Vagina (tissue), 2 donors: ENCODE results near the gene CDC34. TPM values are rescaled to one million over a fixed set of nuclear protein-coding genes. Genes with fewer than 3 reads are reported as not detected.

Source experiments
- DNase-seq, 2 donors: peaks; one replicate each; pipeline ENCODE4 v3.0.0-alpha.2; 2017; ENCODE audit errors: extremely low spot score in 2 of 2
- H3K27ac ChIP-seq: fragments of 200-600 bp; sonication (generic); one replicate; pipeline ENCODE4 v1.5.1; 2019
- H3K27me3 ChIP-seq: fragments of 200-600 bp; sonication (generic); one replicate; pipeline ENCODE4 v1.5.1; 2019
- H3K36me3 ChIP-seq, 2 donors: fragments of 200-600 bp; sonication (generic); one replicate each; pipeline ENCODE4 v1.5.1; 2017 to 2019
- H3K4me1 ChIP-seq: fragments of 200-600 bp; sonication (generic); one replicate; pipeline ENCODE4 v1.5.1; 2019
- H3K4me3 ChIP-seq, 2 donors: fragments of 200-600 bp; sonication (generic); 1 replicate in 1 of 2; 2 replicates in 1 of 2; pipeline ENCODE4 v1.5.1; 2016 to 2019
- H3K9me3 ChIP-seq: fragments of 200-600 bp; sonication (generic); one replicate; pipeline ENCODE4 v1.5.1; 2019
- POLR2A ChIP-seq, 2 donors: fragments of 450-650 bp; IDR thresholded peaks; one replicate each; pipeline ENCODE4 v1.6.1; 2017; ENCODE audit warnings: antibody characterized with exemption in 2 of 2, mild to moderate bottlenecking in 2 of 2, moderate library complexity in 2 of 2
- POLR2AphosphoS5 ChIP-seq, 2 donors: sonication (generic); formaldehyde crosslinking; IDR thresholded peaks; one replicate each; pipeline ENCODE4 v1.9.0; 2017; ENCODE audit warnings: antibody characterized with exemption in 2 of 2, mild to moderate bottlenecking in 2 of 2, low read depth in 1 of 2; ENCODE audit not compliant: insufficient read depth in 1 of 2
- intact Hi-C: fragments of 100-400 bp; cut with DNase I; formaldehyde crosslinking; loops from one replicate; pipeline ENCODE4 v1.15.1; 2023
- total RNA-seq: library from RNA; depleted of rRNA; stranded (reverse); fragments of >200 nt; gene quantifications from one replicate; pipeline ENCODE4 v1.2.3, GENCODE V29; 2016
- TF ChIP-seq, protein P1 (sequence below), 3 experiments: fragments of 450-650 bp in 2 of 3; fragments of 200-600 bp in 1 of 3; sonication (generic) in 1 of 3; IDR thresholded peaks; one replicate each; pipeline ENCODE4 v1.5.1; 2017 to 2019; ENCODE audit warnings: antibody characterized with exemption in 3 of 3, mild to moderate bottlenecking in 2 of 3, moderate library complexity in 2 of 3

Gene CDC34
- total RNA-seq, 1 donor from 2014 or later, result 62.6 TPM

- H3K36me3 ChIP-seq, result peaks cover 4 to 59% of the 10 kb centered on the region in 2 donors
These were observed 7.3 kb downstream of the CDC34 start for GRCh38 chr19:538641-539428.

GRCh38 chr19:539429-540030 lies 8.0 kb downstream of the CDC34 start:
- H3K4me3 ChIP-seq, result no peak overlapping the region
- intact Hi-C loops, result no loop called here
- H3K9me3 ChIP-seq, result no peaks in the 10 kb centered on the region
- no peak for DNase-seq
- peaks cover 25% of the 10 kb centered on the region for H3K4me1 ChIP-seq
- no peaks in the 10 kb centered on the region for H3K27me3 ChIP-seq
- peaks cover 4 to 59% of the 10 kb centered on the region in 2 donors for H3K36me3 ChIP-seq
- no peak overlapping the region for H3K27ac ChIP-seq
- TF ChIP-seq, protein P1, sequence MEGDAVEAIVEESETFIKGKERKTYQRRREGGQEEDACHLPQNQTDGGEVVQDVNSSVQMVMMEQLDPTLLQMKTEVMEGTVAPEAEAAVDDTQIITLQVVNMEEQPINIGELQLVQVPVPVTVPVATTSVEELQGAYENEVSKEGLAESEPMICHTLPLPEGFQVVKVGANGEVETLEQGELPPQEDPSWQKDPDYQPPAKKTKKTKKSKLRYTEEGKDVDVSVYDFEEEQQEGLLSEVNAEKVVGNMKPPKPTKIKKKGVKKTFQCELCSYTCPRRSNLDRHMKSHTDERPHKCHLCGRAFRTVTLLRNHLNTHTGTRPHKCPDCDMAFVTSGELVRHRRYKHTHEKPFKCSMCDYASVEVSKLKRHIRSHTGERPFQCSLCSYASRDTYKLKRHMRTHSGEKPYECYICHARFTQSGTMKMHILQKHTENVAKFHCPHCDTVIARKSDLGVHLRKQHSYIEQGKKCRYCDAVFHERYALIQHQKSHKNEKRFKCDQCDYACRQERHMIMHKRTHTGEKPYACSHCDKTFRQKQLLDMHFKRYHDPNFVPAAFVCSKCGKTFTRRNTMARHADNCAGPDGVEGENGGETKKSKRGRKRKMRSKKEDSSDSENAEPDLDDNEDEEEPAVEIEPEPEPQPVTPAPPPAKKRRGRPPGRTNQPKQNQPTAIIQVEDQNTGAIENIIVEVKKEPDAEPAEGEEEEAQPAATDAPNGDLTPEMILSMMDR (IDR thresholded peaks at IDR 0.05), result no peak

More at GRCh38 chr19:538641-539428, 7.3 kb downstream of the CDC34 start:
- Histone ChIP-seq H3K4me1 (peaks cover 25% of the 10 kb centered on the region), H3K9me3 (no peaks in the 10 kb centered on the region), H3K27me3 (no peaks in the 10 kb centered on the region), H3K27ac (no peak overlapping the region), H3K4me3 (no peak overlapping the region)
- no peak for DNase-seq
- TF ChIP-seq, protein P1 (IDR thresholded peaks at IDR 0.05), result no peak
- TF ChIP-seq POLR2A (IDR thresholded peaks at IDR 0.05) (no peak), POLR2AphosphoS5 (IDR thresholded peaks at IDR 0.05; ENCODE audit: insufficient read depth in 1 of 2, low read depth in 1 of 2) (no peak)
- intact Hi-C loops, result no loop called here

DNA sequence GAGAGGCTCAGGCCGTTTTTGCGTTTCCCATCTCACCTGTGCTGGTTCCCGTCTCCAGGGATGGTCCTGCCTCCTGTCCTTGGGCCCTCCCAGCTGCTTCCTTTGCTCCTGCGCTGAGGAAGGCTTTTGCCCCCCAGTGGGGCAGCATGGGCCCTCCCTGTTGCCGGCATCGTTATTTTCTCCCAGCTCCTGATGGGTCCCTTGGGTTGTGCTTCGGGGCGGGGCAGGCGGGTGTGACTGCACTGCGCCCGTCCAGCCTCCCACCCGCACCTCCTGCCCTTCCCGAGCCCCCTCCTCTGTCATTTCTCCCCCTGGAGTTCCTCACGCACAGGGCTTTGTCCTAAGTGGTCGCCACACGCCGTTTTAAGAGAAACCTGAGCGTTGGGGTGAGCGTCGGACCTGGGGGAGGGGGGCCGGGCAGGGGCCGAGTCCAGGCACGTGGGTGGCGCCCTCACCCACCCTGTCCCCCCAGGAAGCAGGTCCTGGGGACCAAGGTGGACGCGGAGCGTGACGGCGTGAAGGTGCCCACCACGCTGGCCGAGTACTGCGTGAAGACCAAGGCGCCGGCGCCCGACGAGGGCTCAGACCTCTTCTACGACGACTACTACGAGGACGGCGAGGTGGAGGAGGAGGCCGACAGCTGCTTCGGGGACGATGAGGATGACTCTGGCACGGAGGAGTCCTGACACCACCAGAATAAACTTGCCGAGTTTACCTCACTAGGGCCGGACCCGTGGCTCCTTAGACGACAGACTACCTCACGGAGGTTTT lies 9.5 kb downstream of the CDC34 start:
- peaks cover 4 to 50% of the 10 kb centered on the region in 2 donors for H3K36me3 ChIP-seq

GRCh38 chr19:541699-542098 lies 10.1 kb downstream of the CDC34 start:
- Histone ChIP-seq H3K4me3 (no peak overlapping the region), H3K27ac (no peak overlapping the region), H3K27me3 (no peaks in the 10 kb centered on the region), H3K36me3 (peaks cover 0 to 44% of the 10 kb centered on the region in 2 donors), H3K9me3 (no peaks in the 10 kb centered on the region), H3K4me1 (peaks cover 7% of the 10 kb centered on the region)
- intact Hi-C loops, result no loop called here
- DNase-seq, result no peak
- TF ChIP-seq, protein P1 (IDR thresholded peaks at IDR 0.05), result no peak
- no peak for TF ChIP-seq POLR2AphosphoS5 (IDR thresholded peaks at IDR 0.05; ENCODE audit: insufficient read depth in 1 of 2, low read depth in 1 of 2)
- TF ChIP-seq POLR2A (IDR thresholded peaks at IDR 0.05), result no peak

More for the DNA sequence above, 9.5 kb downstream of the CDC34 start:
- H3K4me1 ChIP-seq, result peaks cover 10% of the 10 kb centered on the region
- H3K27me3 ChIP-seq, result no peaks in the 10 kb centered on the region
- no peaks in the 10 kb centered on the region for H3K9me3 ChIP-seq
- H3K27ac ChIP-seq, result no peak overlapping the region
- no peak overlapping the region for H3K4me3 ChIP-seq
- no peak for TF ChIP-seq POLR2AphosphoS5 (IDR thresholded peaks at IDR 0.05; ENCODE audit: insufficient read depth in 1 of 2, low read depth in 1 of 2)
- TF ChIP-seq, protein P1 (IDR thresholded peaks at IDR 0.05), result no peak
- TF ChIP-seq POLR2A (IDR thresholded peaks at IDR 0.05), result no peak
- DNase-seq, result no peak
- intact Hi-C loops, result no loop called here
